ENCODE data around the gene CHKB.

DNA sequence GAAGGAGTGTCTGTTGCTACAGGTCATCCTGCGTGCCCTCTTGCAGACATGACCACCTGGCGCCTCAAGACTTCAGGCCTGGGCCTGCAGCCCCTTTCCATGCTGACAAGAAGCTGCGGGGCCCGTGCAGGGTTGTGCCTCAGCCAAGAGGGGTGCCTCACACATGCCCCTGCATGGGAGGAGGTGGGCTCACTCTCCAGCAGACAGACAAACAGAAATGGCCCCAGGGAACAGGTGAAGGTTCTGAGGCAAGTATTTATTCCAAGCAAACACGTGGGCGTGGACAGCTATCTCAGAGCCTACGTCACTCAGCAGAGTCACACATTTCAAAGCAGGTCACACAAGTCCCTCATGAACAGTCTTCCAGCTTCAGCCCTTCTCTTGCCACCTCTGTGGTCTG lies 14.0 kb downstream of the CHKB start:
- TF ChIP-seq, protein P1, sequence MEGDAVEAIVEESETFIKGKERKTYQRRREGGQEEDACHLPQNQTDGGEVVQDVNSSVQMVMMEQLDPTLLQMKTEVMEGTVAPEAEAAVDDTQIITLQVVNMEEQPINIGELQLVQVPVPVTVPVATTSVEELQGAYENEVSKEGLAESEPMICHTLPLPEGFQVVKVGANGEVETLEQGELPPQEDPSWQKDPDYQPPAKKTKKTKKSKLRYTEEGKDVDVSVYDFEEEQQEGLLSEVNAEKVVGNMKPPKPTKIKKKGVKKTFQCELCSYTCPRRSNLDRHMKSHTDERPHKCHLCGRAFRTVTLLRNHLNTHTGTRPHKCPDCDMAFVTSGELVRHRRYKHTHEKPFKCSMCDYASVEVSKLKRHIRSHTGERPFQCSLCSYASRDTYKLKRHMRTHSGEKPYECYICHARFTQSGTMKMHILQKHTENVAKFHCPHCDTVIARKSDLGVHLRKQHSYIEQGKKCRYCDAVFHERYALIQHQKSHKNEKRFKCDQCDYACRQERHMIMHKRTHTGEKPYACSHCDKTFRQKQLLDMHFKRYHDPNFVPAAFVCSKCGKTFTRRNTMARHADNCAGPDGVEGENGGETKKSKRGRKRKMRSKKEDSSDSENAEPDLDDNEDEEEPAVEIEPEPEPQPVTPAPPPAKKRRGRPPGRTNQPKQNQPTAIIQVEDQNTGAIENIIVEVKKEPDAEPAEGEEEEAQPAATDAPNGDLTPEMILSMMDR (conservative IDR thresholded peaks at IDR 0.05; ENCODE audit: low read length): no peak
- TF ChIP-seq EZH2phosphoT487 (IDR thresholded peaks at IDR 0.05; ENCODE audit: borderline replicate concordance, low read depth, low read length): no peak

Data from OCI-LY7 (cell line).